DOHH2 (cell line): ENCODE measurements around the gene CRTAC1.

Experiments used
- EZH2phosphoT487 ChIP-seq: fragments of 200-600 bp; sonication (generic); IDR thresholded peaks from 2 replicates; pipeline ENCODE4 v1.6.1; 2017; ENCODE audit warnings: borderline replicate concordance, mild to moderate bottlenecking, antibody characterized with exemption, low read length, moderate library complexity, mixed read lengths
- TF ChIP-seq, protein P1 (sequence below): fragments of 200-600 bp; sonication (generic); IDR thresholded peaks from one replicate; pipeline ENCODE4 v1.5.1; 2014; ENCODE audit warnings: antibody characterized with exemption, mild to moderate bottlenecking, low read depth, low read length; ENCODE audit not compliant: poor library complexity, severe bottlenecking

DNA sequence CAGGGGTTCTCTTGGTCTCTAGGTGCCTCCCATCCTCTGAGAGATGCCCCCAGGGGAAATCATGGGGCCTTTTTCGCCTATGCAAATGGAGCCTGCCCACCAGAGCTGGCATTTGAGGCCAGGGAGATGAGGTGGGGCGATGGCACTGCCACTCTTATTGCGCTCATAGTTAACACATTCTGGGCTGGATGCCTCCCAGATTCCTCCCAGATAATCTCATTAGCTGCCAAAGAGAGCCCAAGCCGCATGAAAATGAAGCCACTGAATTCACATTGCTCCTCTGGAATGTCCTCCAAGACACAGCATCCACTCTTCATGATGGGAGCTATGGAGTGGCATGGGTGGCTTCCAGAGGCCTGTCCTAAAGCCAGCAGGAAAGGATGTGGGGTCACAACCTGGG lies 119.8 kb downstream of the CRTAC1 start:
- TF ChIP-seq, protein P1, sequence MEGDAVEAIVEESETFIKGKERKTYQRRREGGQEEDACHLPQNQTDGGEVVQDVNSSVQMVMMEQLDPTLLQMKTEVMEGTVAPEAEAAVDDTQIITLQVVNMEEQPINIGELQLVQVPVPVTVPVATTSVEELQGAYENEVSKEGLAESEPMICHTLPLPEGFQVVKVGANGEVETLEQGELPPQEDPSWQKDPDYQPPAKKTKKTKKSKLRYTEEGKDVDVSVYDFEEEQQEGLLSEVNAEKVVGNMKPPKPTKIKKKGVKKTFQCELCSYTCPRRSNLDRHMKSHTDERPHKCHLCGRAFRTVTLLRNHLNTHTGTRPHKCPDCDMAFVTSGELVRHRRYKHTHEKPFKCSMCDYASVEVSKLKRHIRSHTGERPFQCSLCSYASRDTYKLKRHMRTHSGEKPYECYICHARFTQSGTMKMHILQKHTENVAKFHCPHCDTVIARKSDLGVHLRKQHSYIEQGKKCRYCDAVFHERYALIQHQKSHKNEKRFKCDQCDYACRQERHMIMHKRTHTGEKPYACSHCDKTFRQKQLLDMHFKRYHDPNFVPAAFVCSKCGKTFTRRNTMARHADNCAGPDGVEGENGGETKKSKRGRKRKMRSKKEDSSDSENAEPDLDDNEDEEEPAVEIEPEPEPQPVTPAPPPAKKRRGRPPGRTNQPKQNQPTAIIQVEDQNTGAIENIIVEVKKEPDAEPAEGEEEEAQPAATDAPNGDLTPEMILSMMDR = no peak
- TF ChIP-seq EZH2phosphoT487 = no peak
